Measurements from ENCODE around the gene SLCO4A1.
"Not testable (repeated sequence)": the region's sequence is repeated elsewhere in the genome, so short reads cannot be mapped to it uniquely, and the experiment has no call there.

Gene SLCO4A1

GRCh38 chr20:62665826-62666735, 23.8 kb downstream of the SLCO4A1 start:
- DNase-seq (ENCODE audit: low spot score): no peak

- no peak for DNase-seq (ENCODE audit: low spot score)
These were observed 24.6 kb downstream of the SLCO4A1 start for GRCh38 chr20:62666736-62667529.

GRCh38 chr20:62667530-62668440, 25.5 kb downstream of the SLCO4A1 start:
- no peak for DNase-seq (ENCODE audit: low spot score)

GRCh38 chr20:62668441-62669027, 26.2 kb downstream of the SLCO4A1 start:
- DNase-seq (ENCODE audit: low spot score): no peak

GRCh38 chr20:62669249-62669648, 26.9 kb downstream of the SLCO4A1 start:
- DNase-seq (ENCODE audit: low spot score): no peak

- no peak for DNase-seq (ENCODE audit: low spot score)
These were observed 27.9 kb downstream of the SLCO4A1 start for GRCh38 chr20:62670156-62670555.

- DNase-seq (ENCODE audit: low spot score): no peak
These were observed 28.7 kb downstream of the SLCO4A1 start for GRCh38 chr20:62670998-62671397.

- no peak for DNase-seq (ENCODE audit: low spot score)
These were observed 29.5 kb downstream of the SLCO4A1 start for GRCh38 chr20:62671765-62672164.

- DNase-seq (ENCODE audit: low spot score): no peak
These were observed 32.1 kb downstream of the SLCO4A1 start for GRCh38 chr20:62674370-62674769.

GRCh38 chr20:62675156-62675876, 33.0 kb downstream of the SLCO4A1 start:
- DNase-seq (ENCODE audit: low spot score): no peak

GRCh38 chr20:62675877-62676260, 33.6 kb downstream of the SLCO4A1 start:
- no peak for DNase-seq (ENCODE audit: low spot score)

- DNase-seq (ENCODE audit: low spot score): no peak
These were observed 34.7 kb downstream of the SLCO4A1 start for GRCh38 chr20:62676976-62677375.

- DNase-seq (ENCODE audit: low spot score): no peak
These were observed 35.4 kb downstream of the SLCO4A1 start for GRCh38 chr20:62677678-62678077.

GRCh38 chr20:62678553-62678952, 36.2 kb downstream of the SLCO4A1 start:
- no peak for DNase-seq (ENCODE audit: low spot score)

GRCh38 chr20:62679978-62680589, 37.8 kb downstream of the SLCO4A1 start:
- DNase-seq (ENCODE audit: low spot score): no peak

- no peak for DNase-seq (ENCODE audit: low spot score)
These were observed 40.7 kb downstream of the SLCO4A1 start for GRCh38 chr20:62682912-62683517.

GRCh38 chr20:62683660-62684322, 41.5 kb downstream of the SLCO4A1 start:
- DNase-seq (ENCODE audit: low spot score): not testable (repeated sequence)

- no peak for DNase-seq (ENCODE audit: low spot score)
These were observed 42.7 kb downstream of the SLCO4A1 start for GRCh38 chr20:62684981-62685380.

GRCh38 chr20:62685781-62686555, 43.7 kb downstream of the SLCO4A1 start:
- DNase-seq (ENCODE audit: low spot score): no peak
